Muscle of leg (tissue), 11 donors: ENCODE measurements around the gene CALN1. TPM values are rescaled to one million over a fixed set of nuclear protein-coding genes. Genes with fewer than 3 reads are reported as not detected.

Experiments used
- DNase-seq: peaks from one replicate; pipeline ENCODE4 v3.0.0; 2013
- H3K27ac ChIP-seq: one replicate; pipeline ENCODE4 v1.5.1; 2013; ENCODE audit warnings: mild to moderate bottlenecking, low read length, control low read depth
- H3K27me3 ChIP-seq: one replicate; pipeline ENCODE4 v1.6.1; 2013; ENCODE audit warnings: low read length; ENCODE audit not compliant: control insufficient read depth, insufficient read depth
- H3K36me3 ChIP-seq: one replicate; pipeline ENCODE4 v1.6.1; 2013; ENCODE audit warnings: low read length; ENCODE audit not compliant: control insufficient read depth, insufficient read depth
- H3K4me1 ChIP-seq: one replicate; pipeline ENCODE4 v1.6.1; 2013; ENCODE audit warnings: low read length; ENCODE audit not compliant: control insufficient read depth, insufficient read depth
- H3K4me3 ChIP-seq: one replicate; pipeline ENCODE4 v1.5.1; 2013; ENCODE audit warnings: low read length, control low read depth
- H3K9me3 ChIP-seq: replicated peaks from 2 replicates; pipeline ENCODE4 v1.6.1; 2013; ENCODE audit warnings: low read depth, low read length; ENCODE audit not compliant: control insufficient read depth
- WGBS: methylation state at CpG from one replicate; pipeline ENCODE4 v1.1.5; 2013; ENCODE audit warnings: missing lambda C conversion rate; ENCODE audit not compliant: insufficient coverage; 5-methylcytosine and 5-hydroxymethylcytosine counted together
- polyA plus RNA-seq, 8 donors: library from polyadenylated mRNA; unstranded; fragments of 120-200 nt; gene quantifications; one replicate each; pipeline versions ENCODE4 v1.2.1 to v1.2.3, GENCODE V29; 2013; ENCODE audit warnings: inconsistent platforms in 1 of 8, low replicate concordance in 1 of 8; ENCODE audit not compliant: insufficient read length in 8 of 8, insufficient read depth in 1 of 8
- total RNA-seq: library from RNA; stranded (reverse); fragments of 120-200 nt; gene quantifications from one replicate; pipeline ENCODE4 v1.2.4, GENCODE V29; 2013

Gene CALN1
- total and polyA plus RNA-seq, 9 donors, result 0.65 to 2.3 (median 1.0) TPM

DNA sequence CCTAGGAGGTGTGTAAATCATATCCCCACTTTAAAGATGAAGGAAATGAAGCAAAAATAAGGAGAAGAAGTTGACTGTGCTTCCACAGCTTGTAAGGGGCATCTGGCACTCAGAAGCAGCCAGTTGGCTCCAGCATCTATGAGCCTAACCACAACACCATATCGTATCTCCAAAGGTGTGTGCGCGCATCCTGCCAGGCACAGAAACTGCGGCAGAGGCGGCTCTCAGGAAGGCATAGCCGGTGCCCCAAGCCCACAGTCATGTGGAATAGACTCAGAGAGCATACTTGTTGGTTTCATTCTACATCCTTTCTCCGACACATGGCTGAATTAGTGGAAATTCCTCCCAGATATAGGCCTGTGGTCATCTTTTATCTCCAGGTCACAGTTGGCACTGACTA, 423.9 kb downstream of the CALN1 start:
- no peaks in the 10 kb centered on the region for H3K36me3 ChIP-seq
- H3K4me1 ChIP-seq, result no peaks in the 10 kb centered on the region
- H3K4me3 ChIP-seq, result no peak overlapping the region
- H3K27ac ChIP-seq, result no peak overlapping the region
- WGBS, result 90% methylated on average over 2 of the region's 7 CpGs
- no peaks in the 10 kb centered on the region for H3K27me3 ChIP-seq
- H3K9me3 ChIP-seq, result no peaks in the 10 kb centered on the region
- no peak for DNase-seq

DNA sequence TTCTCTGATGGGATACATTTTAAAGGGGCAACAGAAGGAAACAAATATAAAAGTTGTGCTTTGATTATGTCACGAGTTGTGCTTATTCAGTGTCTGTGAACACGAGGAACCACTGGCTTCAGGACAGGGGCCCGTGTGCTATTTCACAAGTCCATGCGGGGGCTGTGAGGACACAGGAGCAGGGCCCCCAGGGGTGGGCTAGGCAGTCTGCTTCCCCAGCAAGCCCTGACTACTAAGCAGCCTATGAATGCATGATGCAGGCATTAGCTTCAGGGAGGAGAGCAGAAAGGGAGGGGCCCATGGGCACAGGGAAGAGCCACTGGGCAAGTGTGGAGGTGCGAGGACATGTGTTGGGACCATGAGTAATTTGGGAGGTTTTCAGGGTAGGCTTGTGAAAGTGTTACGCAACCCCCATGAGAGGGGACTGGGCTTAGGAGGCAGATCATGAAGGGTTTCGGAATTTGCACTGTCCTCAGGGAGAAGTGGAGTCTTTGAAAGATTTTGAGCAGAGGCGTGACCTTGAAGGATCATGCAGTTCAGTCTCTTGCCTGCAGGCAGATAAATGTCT, 424.9 kb downstream of the CALN1 start:
- Histone ChIP-seq H3K27me3 (no peaks in the 10 kb centered on the region), H3K27ac (no peak overlapping the region), H3K4me1 (no peaks in the 10 kb centered on the region), H3K9me3 (no peaks in the 10 kb centered on the region), H3K36me3 (no peaks in the 10 kb centered on the region), H3K4me3 (no peak overlapping the region)
- 58% methylated on average over 8 of the region's 8 CpGs for WGBS
- no peak for DNase-seq

DNA sequence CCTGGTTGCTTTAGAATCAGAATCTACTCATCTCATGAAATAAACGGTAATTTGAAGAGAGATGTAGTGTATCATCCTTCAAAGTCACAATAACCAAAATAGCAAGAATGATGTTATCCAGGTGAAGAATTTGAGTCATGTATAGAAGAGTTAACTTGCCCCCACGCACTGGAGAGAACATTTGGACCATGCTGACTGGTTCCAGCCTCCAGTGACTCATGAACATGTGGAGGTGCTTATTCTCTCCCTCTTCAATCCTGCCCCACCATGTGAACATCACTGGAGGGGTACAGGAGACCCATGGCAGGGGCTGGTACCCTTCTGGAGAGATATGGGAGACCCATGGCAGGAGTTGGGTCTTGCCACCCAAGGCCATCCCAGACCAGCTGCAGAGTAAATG, 427.8 kb downstream of the CALN1 start:
- Histone ChIP-seq H3K27ac (no peak overlapping the region), H3K4me3 (no peak overlapping the region), H3K9me3 (no peaks in the 10 kb centered on the region), H3K27me3 (no peaks in the 10 kb centered on the region), H3K36me3 (no peaks in the 10 kb centered on the region), H3K4me1 (no peaks in the 10 kb centered on the region)
- DNase-seq, result no peak
- WGBS, result no CpG with 5 or more reads among the region's 2 CpGs

DNA sequence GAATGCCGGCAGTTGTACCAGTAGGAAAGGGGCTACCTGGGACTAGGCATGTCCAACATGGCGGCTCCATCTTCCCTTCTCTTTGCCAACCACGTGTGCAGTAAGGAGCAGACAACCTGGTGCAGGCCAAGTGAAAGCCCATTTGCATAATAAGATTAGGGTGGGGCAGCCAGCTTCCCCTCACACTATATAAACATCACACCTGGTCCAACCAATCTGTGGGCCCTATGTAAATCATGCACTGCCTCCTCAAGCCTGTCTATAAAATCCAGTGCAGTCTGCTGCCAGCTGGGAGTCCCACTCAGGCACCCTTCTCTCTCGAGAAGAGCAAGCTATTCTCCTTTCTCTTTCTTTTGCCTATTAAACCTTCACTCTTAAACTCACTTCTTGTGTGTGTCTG, 429.3 kb downstream of the CALN1 start:
- no peak overlapping the region for H3K27ac ChIP-seq
- no peaks in the 10 kb centered on the region for H3K4me1 ChIP-seq
- no peaks in the 10 kb centered on the region for H3K36me3 ChIP-seq
- WGBS, result 63% methylated on average over 1 of the region's 4 CpGs
- H3K4me3 ChIP-seq, result no peak overlapping the region
- no peaks in the 10 kb centered on the region for H3K27me3 ChIP-seq
- DNase-seq, result no peak
- H3K9me3 ChIP-seq, result no peaks in the 10 kb centered on the region

DNA sequence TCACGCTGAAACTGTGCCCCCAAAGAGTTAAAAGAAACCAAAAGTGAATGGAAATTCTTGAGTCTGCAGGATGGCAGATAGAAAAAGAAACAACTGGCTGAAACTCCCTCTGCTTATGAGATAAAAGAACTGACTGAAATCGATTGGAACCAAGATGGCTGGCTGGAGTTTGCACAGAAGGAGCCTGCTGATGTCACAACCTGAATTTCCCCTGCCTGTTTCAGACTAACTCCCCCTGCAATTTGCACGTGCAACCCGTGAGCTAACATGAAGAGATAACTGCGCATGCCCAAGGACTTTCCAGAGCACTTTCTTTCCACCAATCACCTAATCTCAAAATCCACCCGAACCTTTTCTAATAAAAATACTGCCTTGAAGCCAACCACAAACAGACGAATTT, 435.5 kb downstream of the CALN1 start:
- Histone ChIP-seq H3K27ac (no peak overlapping the region), H3K4me3 (no peak overlapping the region), H3K9me3 (no peaks in the 10 kb centered on the region), H3K27me3 (no peaks in the 10 kb centered on the region), H3K36me3 (no peaks in the 10 kb centered on the region), H3K4me1 (no peaks in the 10 kb centered on the region)
- DNase-seq, result no peak
- WGBS, result 80% methylated on average over 6 of the region's 7 CpGs

DNA sequence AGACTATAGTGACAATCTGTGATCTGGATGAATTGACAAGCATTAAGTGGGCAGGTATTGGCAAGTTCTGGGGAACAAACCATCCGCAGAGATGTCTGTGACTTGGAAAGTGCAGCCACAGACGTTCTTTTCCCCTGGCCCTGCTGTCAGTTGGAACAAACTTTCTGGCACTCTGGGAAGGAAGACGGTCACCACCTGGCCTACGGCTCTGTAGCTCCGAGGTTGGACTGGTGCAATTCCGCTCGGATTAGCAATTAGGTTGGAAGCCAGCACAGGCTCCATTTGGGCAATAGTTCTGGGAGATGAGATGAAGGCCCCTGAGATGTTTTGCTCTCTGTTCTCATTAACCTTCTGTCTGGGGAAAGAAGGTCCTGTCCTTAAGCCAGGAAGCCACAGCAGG, 437.5 kb downstream of the CALN1 start:
- no peaks in the 10 kb centered on the region for H3K36me3 ChIP-seq
- no peaks in the 10 kb centered on the region for H3K9me3 ChIP-seq
- no peak overlapping the region for H3K27ac ChIP-seq
- H3K4me1 ChIP-seq, result no peaks in the 10 kb centered on the region
- DNase-seq, result no peak
- no peaks in the 10 kb centered on the region for H3K27me3 ChIP-seq
- whole genome bisulfite sequencing, result 63% methylated on average over 4 of the region's 7 CpGs
- H3K4me3 ChIP-seq, result no peak overlapping the region

DNA sequence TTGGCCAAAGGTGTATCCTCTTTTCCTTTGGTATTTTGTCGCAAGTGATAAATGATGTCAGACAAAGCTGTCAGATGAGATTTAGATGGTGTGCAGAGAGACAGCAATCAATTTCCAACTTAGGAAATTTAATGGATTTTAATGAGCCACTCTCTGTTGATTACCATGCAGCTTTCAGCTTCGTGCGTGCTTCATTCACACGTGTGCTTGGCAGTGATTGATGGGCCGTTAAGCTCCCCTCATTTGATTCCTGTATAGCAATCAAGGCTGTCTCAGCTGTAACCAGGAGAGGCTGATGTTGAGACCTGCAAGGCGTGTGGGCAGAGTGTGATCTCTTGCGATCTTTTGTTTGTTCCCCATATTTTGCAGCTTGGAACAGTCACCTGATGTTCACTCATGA, 439.6 kb downstream of the CALN1 start:
- H3K27me3 ChIP-seq, result no peaks in the 10 kb centered on the region
- no peak for DNase-seq
- no peaks in the 10 kb centered on the region for H3K36me3 ChIP-seq
- H3K4me1 ChIP-seq, result no peaks in the 10 kb centered on the region
- H3K27ac ChIP-seq, result no peak overlapping the region
- no peaks in the 10 kb centered on the region for H3K9me3 ChIP-seq
- H3K4me3 ChIP-seq, result no peak overlapping the region
- 41% methylated on average over 6 of the region's 7 CpGs for WGBS

DNA sequence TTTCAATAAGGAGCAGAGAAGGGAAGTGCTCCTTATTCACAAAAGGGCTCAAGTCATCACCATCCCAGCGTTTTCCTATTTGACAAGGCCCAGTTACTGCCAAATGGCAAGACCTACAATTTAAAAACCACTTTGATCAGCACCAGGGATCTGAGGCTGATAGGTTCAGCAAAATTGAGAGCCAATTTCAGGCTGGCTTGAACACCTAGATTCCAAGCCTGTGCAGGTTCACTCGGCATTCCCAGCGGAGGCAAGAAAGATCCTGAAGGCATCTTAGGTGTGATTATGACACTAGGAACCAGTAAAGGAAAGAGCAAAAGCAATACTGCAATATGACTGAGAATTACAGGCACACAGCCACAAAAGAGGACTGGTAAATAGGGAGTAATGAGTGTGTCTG, 441.4 kb downstream of the CALN1 start:
- DNase-seq, result no peak

DNA sequence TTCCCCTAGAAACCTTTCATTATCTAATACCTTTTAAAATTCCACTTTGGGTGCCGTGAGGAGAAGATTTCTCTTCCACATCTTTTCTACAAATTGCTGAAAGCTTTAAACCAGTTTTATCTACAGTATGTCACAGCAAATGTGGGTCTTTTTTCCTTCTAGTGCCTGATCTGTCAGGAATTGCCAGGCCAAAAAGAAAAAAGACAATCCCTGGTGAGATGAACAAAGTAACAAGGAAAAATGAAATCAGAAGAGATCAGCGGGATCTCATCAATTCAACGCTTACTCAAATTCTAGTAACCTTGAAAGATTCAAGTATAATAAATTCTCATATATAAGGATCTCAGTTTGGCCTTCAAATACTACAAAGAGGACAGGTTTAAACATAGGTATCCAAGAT, 449.5 kb downstream of the CALN1 start:
- no CpG with 5 or more reads among the region's 3 CpGs for WGBS

More for the DNA sequence above, 441.4 kb downstream of the CALN1 start:
- Histone ChIP-seq H3K27me3 (no peaks in the 10 kb centered on the region), H3K27ac (no peak overlapping the region), H3K4me1 (no peaks in the 10 kb centered on the region), H3K4me3 (no peak overlapping the region), H3K36me3 (no peaks in the 10 kb centered on the region), H3K9me3 (no peaks in the 10 kb centered on the region)
- 48% methylated on average over 3 of the region's 3 CpGs for WGBS

DNA sequence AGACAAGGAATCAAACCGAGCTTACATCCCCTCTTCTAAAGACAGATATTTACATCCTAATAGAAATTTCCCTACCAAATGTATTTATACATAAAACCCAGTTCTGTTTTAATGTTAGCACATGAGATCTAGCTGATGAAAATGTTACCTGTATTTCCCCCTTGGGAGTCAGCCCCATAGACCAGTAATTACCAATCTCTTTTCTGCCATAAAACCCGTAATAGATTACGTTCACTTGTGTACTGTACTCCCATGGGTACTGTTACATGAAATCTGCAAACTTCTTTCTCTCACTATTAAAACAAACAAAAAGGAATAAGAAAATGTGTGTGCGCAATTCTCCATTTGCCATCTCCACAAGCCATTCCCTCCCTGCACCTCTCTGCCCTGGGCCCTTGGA, 450.9 kb downstream of the CALN1 start:
- no peak overlapping the region for H3K4me3 ChIP-seq
- no peaks in the 10 kb centered on the region for H3K4me1 ChIP-seq
- no peak overlapping the region for H3K27ac ChIP-seq
- no peak for DNase-seq
- no peaks in the 10 kb centered on the region for H3K9me3 ChIP-seq
- H3K36me3 ChIP-seq, result no peaks in the 10 kb centered on the region
- 37% methylated on average over 2 of the region's 4 CpGs for WGBS
- H3K27me3 ChIP-seq, result peaks cover 2% of the 10 kb centered on the region

More for the DNA sequence above, 449.5 kb downstream of the CALN1 start:
- no peak for DNase-seq
- no peaks in the 10 kb centered on the region for H3K36me3 ChIP-seq
- no peak overlapping the region for H3K27ac ChIP-seq
- H3K9me3 ChIP-seq, result no peaks in the 10 kb centered on the region
- no peak overlapping the region for H3K4me3 ChIP-seq
- H3K4me1 ChIP-seq, result no peaks in the 10 kb centered on the region
- H3K27me3 ChIP-seq, result peaks cover 2% of the 10 kb centered on the region

DNA sequence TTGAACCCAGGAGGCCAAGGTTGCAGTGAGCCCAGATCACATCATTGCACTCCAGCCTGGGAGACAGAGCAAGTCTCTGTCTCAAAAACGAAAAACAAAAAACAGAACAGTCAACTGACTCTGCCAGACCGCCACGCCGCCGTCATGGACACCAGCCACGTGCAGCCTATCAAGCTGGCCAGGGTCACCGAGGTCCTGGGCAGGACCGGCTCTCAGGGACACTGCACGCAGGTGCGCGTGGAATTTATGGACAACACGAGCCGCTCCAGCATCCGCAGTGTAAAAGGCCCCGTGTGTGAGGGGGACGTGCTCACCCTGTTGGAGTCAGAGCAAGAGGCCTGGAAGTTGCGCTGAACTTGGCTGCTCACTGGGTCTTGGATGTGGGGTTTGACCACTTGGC, 470.0 kb downstream of the CALN1 start:
- no peaks in the 10 kb centered on the region for H3K4me1 ChIP-seq
- no peaks in the 10 kb centered on the region for H3K27me3 ChIP-seq
- no peaks in the 10 kb centered on the region for H3K9me3 ChIP-seq
- 92% methylated on average over 17 of the region's 17 CpGs for WGBS
- H3K36me3 ChIP-seq, result no peaks in the 10 kb centered on the region
- no peak overlapping the region for H3K27ac ChIP-seq
- no peak overlapping the region for H3K4me3 ChIP-seq
- no peak for DNase-seq
